Measurements from ENCODE around the gene FNDC3B.

FNDC3B gene

DNA sequence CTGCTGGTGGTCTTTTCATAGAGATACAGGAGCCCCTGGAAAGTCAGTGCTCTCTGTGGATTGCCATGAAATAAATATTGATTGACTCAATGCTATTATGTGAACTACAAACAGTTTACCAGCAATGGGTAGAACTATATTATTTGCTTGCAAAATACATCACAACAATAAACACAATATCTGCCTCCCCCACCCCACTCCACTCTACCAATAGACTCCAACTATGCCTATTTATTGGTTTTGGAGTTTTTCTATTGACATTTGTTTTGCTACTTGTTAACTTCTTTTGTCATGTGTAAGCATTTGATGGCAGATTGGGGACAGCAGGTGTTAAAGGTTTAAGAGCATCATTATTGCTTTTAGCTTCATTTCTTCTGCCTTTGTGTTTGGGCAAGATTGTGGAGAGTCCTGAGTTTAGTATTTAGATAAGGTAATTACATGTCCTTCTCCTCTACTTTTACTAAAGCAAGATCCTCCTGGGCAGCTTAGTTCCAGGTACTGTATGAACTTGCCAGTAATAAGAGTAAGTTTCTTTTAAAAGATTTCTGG is 8.3 kb downstream of the FNDC3B start:
- no peak for DNase-seq (ENCODE audit: low read depth, low spot score)

DNA sequence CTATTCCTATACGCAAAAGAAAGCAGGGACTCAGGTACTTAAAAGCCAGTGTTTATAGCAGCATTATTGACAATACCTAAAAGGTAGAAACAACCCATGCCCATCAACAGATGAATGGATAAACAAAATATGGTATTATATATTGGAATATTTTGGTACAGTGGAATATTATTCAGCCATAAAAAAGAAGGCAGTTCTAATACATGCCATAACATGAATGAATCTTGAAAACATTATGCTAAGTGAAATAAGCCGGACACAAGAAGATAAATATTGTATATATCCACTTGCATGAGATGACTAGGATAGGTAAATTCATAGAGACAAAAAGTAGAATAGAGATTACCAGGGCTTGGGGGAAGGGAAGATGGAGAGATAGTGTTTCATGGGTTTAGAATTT is 9.2 kb downstream of the FNDC3B start:
- no peak for DNase-seq (ENCODE audit: low read depth, low spot score)
- H3K4me3 ChIP-seq (ENCODE audit: low read length), result no peak overlapping the region

More for the DNA sequence above, 8.3 kb downstream of the FNDC3B start:
- no peak overlapping the region for H3K4me3 ChIP-seq (ENCODE audit: low read length)

DNA sequence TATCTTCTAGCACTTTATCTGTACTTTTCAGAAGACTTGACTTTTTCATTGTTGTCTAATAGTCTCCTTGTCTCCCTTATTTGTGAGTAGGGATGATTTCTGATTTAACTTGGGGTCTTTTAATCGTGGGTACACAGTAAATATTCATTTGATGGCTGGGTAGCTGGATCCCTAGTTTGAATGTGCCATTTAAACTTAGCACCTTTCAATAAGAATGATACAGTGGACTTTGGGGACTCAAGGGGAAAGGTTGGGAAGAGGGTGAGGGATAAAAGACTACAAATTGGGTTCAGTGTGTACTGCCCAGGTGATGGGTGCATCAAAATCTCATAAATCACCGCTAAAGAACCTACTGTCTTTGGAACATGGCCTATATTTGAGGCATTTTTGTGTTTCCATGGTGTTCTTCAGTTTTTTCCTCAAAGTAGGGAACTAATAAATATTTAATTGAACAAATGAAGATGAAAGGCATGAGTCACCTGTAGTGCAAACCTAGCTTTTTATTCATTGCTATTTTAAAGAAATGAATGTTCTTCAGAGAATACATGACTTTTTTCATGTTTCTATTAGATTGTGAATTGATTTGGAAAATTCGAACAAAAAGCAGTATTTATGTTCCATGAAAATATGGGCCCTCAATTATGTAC is 12.1 kb downstream of the FNDC3B start:
- no peak overlapping the region for H3K4me3 ChIP-seq (ENCODE audit: low read length)
- DNase-seq (ENCODE audit: low read depth, low spot score), result no peak

DNA sequence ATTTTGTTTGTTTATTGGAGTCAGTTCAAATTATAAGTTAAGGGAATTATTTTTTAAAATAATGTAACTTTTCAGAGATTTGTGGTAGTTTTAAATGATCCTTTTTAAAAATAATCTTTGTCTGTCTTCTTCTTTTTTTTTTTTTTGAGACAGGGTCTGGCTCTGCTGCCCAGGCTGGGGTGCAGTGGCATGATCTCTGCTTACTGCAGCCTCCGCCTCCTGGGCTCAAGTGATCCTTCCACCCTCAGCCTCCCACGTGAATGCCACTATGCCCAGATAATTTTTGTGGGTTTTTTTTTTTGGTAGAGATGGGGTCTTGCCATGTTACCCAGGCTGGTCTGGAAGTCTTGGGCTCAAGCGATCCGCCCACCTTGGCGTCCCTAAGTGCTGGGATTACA is 12.6 kb downstream of the FNDC3B start:
- H3K4me3 ChIP-seq (ENCODE audit: low read length), result no peak overlapping the region
- DNase-seq (ENCODE audit: low read depth, low spot score), result no peak

DNA sequence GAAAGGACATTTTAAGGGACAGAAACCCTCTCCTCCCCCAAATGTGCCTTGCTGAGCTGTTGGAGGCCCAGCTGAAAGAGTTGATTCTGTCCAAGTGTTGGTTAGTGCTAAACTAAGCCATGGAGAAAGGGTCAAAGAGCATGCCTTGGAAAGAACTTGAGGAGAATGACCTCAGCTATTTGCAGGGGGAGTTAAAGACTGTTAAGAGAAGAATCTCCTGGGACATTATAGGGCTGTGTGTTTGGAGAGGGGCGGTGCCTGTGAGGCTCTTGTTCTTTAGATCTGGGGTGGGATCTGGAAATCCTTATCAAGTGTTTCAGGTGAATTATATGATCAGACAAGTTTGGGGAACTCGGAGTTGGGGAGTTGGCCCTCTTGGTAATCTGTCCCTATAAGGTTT is 13.0 kb downstream of the FNDC3B start:
- H3K4me3 ChIP-seq (ENCODE audit: low read length), result no peak overlapping the region
- DNase-seq (ENCODE audit: low read depth, low spot score), result no peak

DNA sequence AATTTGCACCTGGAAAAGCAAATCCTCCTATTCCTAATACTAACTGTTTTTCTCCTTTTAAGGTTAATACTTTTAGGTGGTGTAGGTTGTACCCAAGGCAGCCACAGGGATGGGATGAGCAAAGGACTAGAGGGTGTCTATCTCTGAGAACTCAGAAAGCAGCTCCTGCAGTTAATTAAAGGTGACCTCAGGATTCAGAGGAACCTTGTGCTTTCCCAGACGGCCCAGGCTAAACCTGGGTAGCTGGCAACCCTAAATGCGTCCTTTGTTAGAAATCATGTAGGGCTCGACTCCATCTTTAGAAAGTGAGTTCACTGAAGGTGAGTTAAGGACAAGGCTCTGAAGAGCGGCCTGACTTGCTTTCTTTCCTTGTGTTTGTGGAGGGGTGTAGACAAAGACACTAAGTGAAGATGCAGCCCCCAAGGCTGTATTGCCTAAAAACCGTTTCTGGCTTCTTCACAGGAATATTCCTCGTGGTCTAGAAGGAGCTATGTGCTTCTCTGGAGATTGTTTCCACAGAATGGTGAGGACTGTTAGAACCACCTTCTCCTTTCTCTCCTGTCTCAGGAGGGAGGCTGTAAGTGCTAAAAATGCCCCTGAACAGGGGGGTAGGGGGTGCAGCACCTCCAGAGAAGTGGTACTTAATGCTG is 14.9 kb downstream of the FNDC3B start:
- no peak overlapping the region for H3K4me3 ChIP-seq (ENCODE audit: low read length)
- no peak for DNase-seq (ENCODE audit: low read depth, low spot score)

DNA sequence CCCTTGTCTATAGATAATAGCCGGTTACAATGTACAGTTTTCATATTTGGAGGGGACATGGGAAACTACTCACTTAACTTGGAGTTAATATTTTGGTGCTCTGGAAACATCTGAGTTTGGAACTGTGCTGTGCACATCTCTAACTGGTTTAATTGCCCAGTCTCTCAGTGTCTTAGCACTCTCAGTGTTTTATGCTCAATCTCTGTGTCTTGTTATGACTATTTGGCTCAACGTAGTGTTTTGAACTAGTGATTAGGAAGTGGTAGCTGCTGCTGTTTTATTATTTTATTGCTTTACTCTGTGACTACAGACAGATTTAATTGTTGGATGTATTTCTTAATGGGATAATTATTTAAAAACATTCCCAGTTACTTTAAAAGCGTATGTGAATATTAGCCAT is 17.0 kb downstream of the FNDC3B start:
- no peak overlapping the region for H3K4me3 ChIP-seq (ENCODE audit: low read length)
- no peak for DNase-seq (ENCODE audit: low read depth, low spot score)

DNA sequence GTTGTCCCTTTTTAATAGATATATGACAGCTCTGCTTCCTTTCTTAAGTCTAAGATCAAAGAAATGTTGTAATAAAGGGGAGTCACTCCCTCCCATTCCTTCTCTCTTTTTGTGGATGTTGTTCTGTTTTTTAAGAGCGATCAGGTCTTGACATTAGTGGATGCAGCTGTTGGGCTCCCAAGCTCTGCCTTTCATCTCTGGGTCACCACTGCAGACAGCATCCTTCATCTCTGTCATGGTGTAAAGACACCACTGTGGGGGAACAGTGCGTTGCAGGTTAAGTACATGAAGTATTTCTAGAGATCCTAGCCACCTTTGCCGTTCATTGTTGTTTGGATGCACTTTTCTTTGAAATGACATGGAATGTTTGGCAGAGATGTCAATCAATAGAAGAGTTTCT is 17.7 kb downstream of the FNDC3B start:
- DNase-seq (ENCODE audit: low read depth, low spot score), result no peak
- no peak overlapping the region for H3K4me3 ChIP-seq (ENCODE audit: low read length)

DNA sequence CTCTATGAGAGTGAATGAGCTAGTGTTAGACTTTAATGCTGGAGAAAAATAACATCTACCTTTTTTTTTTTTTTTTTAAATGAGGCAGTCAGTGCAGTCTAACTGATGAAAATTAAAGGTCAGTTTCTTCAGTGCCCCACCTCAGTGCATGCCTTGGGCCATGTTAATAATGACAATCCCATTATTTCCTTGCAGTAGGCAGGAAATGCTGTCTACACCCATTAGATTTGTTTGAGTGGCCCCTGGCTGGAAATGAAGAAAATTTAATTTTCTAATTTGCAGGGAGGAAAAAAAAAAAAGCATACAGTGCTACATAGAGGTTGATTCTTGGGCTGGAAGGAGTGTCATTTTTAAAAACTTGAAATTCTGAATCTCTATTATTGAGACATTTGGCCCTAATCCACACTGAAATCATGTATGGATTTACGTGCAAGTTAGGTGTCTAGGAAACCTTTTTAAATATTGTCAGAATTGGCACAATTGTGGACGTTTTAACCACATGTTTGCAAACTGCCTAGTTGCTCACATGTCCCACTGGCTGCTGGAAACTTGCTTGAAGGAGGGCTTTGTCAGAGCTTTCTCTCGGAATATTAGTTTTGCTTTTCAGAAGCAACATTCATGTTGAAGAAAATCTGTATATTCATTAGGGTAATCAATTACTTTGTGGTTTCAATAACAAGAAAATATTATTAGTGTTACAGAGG is 18.4 kb downstream of the FNDC3B start:
- DNase-seq (ENCODE audit: low read depth, low spot score), result no peak

DNA sequence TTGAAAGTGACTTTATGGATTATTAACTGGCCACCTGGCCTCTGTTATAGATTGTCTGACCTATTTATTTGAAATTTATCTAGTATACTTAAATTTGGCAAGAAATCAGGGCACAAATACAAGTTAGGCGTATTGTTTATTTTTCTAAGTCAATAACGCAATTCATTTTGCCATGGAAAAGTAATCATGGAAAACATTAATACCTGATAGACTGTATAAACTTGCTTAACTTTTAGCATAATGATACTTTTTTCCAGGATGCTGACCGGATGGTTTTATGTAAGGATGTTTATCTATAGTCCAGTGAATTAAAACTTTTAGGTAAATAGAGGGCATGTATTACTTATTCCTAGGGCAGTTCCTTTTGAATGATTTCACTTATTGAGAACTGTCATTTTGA is 20.2 kb downstream of the FNDC3B start:
- H3K4me3 ChIP-seq (ENCODE audit: low read length), result no peak overlapping the region
- no peak for DNase-seq (ENCODE audit: low read depth, low spot score)

More for the DNA sequence above, 18.4 kb downstream of the FNDC3B start:
- no peak overlapping the region for H3K4me3 ChIP-seq (ENCODE audit: low read length)

DNA sequence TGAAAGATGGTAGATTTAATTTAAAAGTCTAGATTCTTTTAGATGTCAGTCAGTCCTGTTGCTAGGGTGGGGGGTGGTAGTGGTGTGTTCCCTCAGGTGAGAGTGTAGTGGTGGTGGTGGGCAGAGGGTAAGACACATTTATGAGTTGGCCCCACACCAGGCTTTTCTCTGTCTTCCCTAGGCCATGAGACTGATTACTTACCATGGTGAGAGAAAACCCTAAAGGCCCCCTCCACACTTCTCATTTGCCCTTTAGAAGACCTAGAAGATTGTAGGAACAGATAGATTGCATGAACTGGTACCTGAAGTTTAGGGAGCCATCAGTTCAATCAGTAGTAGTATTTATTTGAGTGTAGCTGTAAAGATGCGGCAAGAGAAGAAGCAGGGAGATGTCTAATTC is 20.9 kb downstream of the FNDC3B start:
- no peak for DNase-seq (ENCODE audit: low read depth, low spot score)
- no peak overlapping the region for H3K4me3 ChIP-seq (ENCODE audit: low read length)

DNA sequence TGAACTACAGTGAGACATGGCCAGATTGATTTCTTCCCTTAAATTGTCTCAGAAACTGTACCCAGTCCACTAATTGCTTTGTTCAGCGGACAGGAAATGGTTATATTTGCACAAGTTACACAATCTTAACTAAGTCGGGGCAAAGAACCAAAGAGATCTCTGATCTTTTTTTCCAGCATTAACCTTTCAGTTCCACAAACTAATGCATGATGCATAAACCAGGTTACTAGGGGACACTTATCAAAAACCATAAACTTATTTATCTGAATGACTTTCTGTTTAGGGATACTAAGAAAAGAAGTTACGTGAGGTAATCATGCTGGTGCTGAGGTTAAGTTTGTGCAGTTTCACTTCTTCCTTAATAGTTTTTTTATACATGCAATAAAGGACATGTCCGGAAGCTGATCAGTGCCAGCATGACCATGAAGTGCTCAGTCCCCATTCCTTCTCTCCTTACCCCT is 22.4 kb downstream of the FNDC3B start:
- H3K4me3 ChIP-seq (ENCODE audit: low read length), result no peak overlapping the region
- DNase-seq (ENCODE audit: low read depth, low spot score), result no peak

DNA sequence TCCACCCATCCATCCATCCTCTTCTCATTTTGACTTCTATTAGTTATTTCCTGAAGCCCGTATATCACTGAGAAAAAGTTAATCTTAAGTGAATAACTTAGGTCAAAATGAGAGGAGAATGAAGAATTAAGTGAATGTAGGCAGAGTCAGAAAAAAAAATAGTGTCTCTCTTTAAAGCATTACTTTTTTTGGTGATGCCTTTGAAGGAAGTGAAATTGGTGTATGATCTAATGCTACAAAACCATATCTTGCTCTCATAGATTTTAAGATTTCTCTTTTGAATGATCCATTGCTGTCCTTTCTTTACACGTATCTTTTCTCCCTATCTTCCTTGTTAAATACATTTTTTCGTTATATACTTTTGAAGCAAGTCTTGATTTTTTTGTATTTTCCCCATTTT is 23.4 kb downstream of the FNDC3B start:
- H3K4me3 ChIP-seq (ENCODE audit: low read length), result no peak overlapping the region
- no peak for DNase-seq (ENCODE audit: low read depth, low spot score)

DNA sequence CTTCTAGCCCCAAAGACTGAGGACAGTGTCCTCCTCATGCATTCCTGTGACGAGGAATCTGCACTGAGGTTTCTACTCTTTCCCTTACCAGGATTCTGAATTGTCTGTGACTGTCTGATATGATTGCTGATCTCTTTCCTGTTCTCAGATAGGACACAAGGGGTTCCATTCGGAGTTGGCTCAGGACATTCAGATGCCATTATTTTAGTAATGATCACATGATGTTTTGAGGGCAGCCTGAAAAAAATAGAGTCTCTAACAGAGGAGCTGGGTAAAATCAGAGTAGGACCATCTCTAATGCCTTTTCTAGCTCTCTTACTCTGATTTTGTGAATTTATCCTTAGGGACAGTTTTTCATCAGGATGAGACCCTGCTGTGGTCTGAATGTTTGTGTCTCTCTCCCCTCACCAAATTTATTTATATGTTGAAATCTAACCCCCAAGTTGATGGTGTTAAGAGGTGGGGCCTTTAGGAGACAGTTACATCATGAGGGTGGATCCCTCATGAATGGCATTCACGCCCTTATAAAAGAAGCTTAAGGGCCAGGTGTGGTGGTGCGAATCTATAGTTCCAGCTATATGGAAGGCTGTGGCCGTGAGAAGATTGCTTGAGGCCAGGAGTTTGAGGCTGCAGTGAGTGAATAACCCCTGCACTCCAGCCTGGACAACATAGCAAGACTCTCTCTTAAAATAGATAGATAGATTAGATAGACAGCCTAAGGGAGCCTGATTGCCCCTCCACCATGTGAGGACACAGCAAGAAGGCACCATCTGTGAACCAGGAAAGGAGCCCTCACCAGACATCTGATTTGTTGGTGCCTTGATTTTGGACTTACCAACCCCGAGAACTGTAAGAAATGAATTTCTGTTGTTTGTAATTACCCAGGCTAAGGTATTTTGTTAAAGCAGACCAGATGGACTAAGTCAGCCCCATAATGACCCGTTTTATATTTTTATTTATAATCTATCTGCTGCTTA is 24.4 kb downstream of the FNDC3B start:
- H3K4me3 ChIP-seq (ENCODE audit: low read length), result no peak overlapping the region
- no peak for DNase-seq (ENCODE audit: low read depth, low spot score)

DNA sequence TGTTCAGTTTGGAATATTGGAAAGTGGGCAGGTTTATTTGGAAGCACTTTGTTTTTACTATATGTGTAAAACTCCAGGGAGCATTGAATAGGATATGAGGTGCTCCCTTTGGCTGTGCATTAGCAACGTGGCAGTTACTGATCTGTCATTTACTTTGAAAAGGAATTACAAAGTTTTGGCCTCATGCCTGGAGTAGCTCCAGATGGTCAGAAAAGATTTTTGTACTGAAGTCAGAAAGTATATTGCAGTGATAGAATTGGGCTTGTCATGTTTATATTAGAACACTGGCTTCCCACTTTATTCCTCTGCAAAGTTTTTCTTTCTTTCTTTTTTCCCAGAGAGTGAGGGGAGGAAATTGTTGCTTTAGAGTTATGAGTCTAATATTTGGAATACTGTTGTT is 26.1 kb downstream of the FNDC3B start:
- no peak overlapping the region for H3K4me3 ChIP-seq (ENCODE audit: low read length)
- DNase-seq (ENCODE audit: low read depth, low spot score), result no peak

DNA sequence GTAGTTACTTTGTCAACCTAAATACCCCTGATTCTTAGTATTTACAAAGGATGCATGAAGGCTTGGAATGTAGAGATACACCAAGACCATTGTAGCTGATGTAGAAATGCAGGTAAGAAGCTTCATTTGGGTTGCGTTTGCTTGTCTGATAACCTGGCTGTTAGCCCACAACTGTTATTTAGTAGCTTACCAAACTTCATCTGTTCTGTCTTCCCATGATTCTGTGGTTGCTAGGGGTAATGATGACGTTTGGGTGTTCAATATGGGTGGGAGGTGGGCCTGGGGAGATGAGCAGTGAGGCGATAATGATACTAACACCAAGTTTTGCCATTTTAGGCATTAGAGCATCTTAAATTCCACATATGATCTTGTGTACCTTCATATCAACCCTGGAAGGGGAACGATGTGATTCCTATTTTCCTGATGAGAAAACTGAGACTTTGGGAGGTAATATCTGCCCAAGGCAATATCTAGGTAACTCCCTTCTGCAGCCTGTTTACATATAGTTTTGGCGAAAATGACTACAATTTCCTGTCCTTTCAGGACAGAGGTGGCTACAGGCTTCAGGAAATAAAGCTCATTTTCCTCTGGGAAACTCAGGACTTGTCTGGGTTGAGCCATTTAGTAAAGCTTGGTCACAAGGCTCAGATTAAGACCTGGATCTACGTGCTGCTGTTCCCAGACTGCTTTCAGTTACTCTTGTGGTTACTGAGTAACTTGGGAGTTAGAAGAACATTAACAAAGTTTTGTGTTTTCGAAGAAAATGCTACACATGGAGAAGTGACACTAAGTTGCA is 26.8 kb downstream of the FNDC3B start:
- no peak for DNase-seq (ENCODE audit: low read depth, low spot score)
- H3K4me3 ChIP-seq (ENCODE audit: low read length), result no peak overlapping the region

DNA sequence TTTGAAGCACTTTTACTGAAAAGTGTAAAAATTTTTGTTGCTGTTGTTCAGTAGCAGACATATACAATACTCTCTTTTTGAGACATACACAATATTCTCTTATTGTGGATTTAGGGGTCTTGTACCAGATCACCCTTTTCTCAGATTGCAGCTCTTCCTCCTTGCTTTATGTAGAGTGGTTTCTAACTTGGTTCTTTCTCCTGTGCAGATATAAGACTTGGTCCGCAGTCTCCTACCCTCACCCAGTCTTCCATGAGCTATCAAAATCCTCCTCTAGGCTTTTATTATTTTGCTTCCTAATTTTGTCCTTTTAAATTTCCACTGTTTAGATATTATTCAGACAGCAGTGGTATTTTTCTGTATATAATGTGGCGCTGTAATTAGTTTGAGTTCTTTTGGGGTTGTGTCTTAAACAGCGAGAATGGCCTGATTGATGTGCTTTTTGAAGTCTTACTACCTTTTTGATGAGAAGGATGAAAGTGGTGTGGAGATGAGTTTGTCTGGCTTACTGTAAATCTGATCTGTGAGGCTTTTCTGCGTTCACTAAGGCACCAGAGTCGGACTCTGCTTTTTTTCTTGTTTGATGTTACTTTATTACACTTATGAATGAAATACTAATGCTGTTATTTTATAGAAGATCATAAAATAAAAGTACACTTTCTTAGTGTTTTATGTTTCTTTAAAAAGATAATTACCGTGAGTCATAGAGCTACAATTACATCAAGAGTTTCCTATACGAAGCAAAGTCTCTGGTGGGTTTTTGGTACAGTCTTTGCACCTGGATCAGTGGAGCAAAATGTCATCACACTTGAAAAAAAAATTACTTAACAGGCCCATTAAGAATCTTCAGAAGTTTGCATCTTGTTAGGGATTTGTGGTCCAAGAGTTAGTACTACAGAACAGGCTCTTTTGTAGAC is 27.8 kb downstream of the FNDC3B start:
- no peak for DNase-seq (ENCODE audit: low read depth, low spot score)
- H3K4me3 ChIP-seq (ENCODE audit: low read length), result no peak overlapping the region
